ENCODE data around the gene CA4. TPM values are rescaled to one million over a fixed set of nuclear protein-coding genes. Genes with fewer than 3 reads are reported as not detected.
A peak's percentile ranks its signal among the peaks of the same experiment; 100 is the strongest.

CA4 gene
- total RNA-seq, 2 experiments from 2014 or later: not detected

- H3K4me3 ChIP-seq (ENCODE audit: low read depth, low read length, poor library complexity, severe bottlenecking): no peak overlapping the region
- no peak overlapping the region for H3K4me2 ChIP-seq (ENCODE audit: low read length)
- no peaks in the 10 kb centered on the region for H3K9me2 ChIP-seq (ENCODE audit: insufficient read depth, low read length)
- H4K20me1 ChIP-seq (ENCODE audit: insufficient read depth, low read length): no peaks in the 10 kb centered on the region
- DNase-seq (ENCODE audit: low spot score): no peak
- no peak overlapping the region for H2AFZ ChIP-seq (ENCODE audit: low read length)
- no peaks in the 10 kb centered on the region for H3K79me2 ChIP-seq (ENCODE audit: insufficient read depth, low read depth, low read length)
- no TSS peak for BruUV-seq (replicated peaks)
- intact Hi-C loops (cut with micrococcal nuclease; ENCODE audit: unreplicated experiment): loop anchor here (10.0 kb wide), 1 partner anchor 287 kb away; no protein-coding TSS in a partner anchor
- TF ChIP-seq CTCF (conservative IDR thresholded peaks at IDR 0.05; ENCODE audit: low read length) (no peak), EZH2phosphoT487 (IDR thresholded peaks at IDR 0.05; ENCODE audit: borderline replicate concordance, low read depth, low read length) (no peak)
- H3K36me3 ChIP-seq (ENCODE audit: insufficient read depth, low read length): no peaks in the 10 kb centered on the region
- POLR2A ChIA-PET: no interaction called here
- CTCF ChIA-PET (ENCODE audit: unreplicated experiment): no interaction called here
- no peak overlapping the region for H3K27ac ChIP-seq (ENCODE audit: low read depth, low read length, poor library complexity, severe bottlenecking)
- H3K4me1 ChIP-seq (ENCODE audit: insufficient read depth, low read length, poor library complexity, severe bottlenecking): peaks cover 17% of the 10 kb centered on the region
- no peaks in the 10 kb centered on the region for H3K9me3 ChIP-seq (ENCODE audit: low read length)
Observed at GRCh38 chr17:60147553-60148223, 2.1 kb upstream of the CA4 start.

- no peak overlapping the region for H3K4me3 ChIP-seq (ENCODE audit: low read depth, low read length, poor library complexity, severe bottlenecking)
- H3K27ac ChIP-seq (ENCODE audit: low read depth, low read length, poor library complexity, severe bottlenecking): no peak overlapping the region
- no peaks in the 10 kb centered on the region for H3K9me3 ChIP-seq (ENCODE audit: low read length)
- H3K9me2 ChIP-seq (ENCODE audit: insufficient read depth, low read length): no peaks in the 10 kb centered on the region
- ChIA-PET POLR2A (no interaction called here), CTCF (ENCODE audit: unreplicated experiment) (no interaction called here)
- no peak overlapping the region for H3K4me2 ChIP-seq (ENCODE audit: low read length)
- H2AFZ ChIP-seq (ENCODE audit: low read length): no peak overlapping the region
- no peak for TF ChIP-seq CTCF (conservative IDR thresholded peaks at IDR 0.05; ENCODE audit: low read length)
- TF ChIP-seq EZH2phosphoT487 (IDR thresholded peaks at IDR 0.05; ENCODE audit: borderline replicate concordance, low read depth, low read length): no peak
- no peaks in the 10 kb centered on the region for H3K79me2 ChIP-seq (ENCODE audit: insufficient read depth, low read depth, low read length)
- peaks cover 10% of the 10 kb centered on the region for H3K4me1 ChIP-seq (ENCODE audit: insufficient read depth, low read length, poor library complexity, severe bottlenecking)
- DNase-seq (ENCODE audit: low spot score): no peak
- H4K20me1 ChIP-seq (ENCODE audit: insufficient read depth, low read length): no peaks in the 10 kb centered on the region
- no TSS peak for BruUV-seq (replicated peaks)
- H3K36me3 ChIP-seq (ENCODE audit: insufficient read depth, low read length): no peaks in the 10 kb centered on the region
- intact Hi-C loops (cut with micrococcal nuclease; ENCODE audit: unreplicated experiment): loop anchor here (10.0 kb wide), 1 partner anchor 286 kb away; no protein-coding TSS in a partner anchor
Observed at GRCh38 chr17:60148373-60148772, 1.4 kb upstream of the CA4 start.

GRCh38 chr17:60151355-60151754 is 1.6 kb downstream of the CA4 start:
- Histone ChIP-seq H3K27ac (ENCODE audit: low read depth, low read length, poor library complexity, severe bottlenecking) (no peak overlapping the region), H3K4me3 (ENCODE audit: low read depth, low read length, poor library complexity, severe bottlenecking) (no peak overlapping the region), H3K79me2 (ENCODE audit: insufficient read depth, low read depth, low read length) (no peaks in the 10 kb centered on the region), H3K4me1 (ENCODE audit: insufficient read depth, low read length, poor library complexity, severe bottlenecking) (peaks cover 9% of the 10 kb centered on the region), H4K20me1 (ENCODE audit: insufficient read depth, low read length) (no peaks in the 10 kb centered on the region), H2AFZ (ENCODE audit: low read length) (peak overlapping the region; percentile 92), H3K4me2 (ENCODE audit: low read length) (peak overlapping the region; percentile 51), H3K9me2 (ENCODE audit: insufficient read depth, low read length) (no peaks in the 10 kb centered on the region), H3K9me3 (ENCODE audit: low read length) (no peaks in the 10 kb centered on the region), H3K36me3 (ENCODE audit: insufficient read depth, low read length) (no peaks in the 10 kb centered on the region)
- ChIA-PET POLR2A (interaction anchor here (0.5 to 1.1 kb wide), 2 partner anchors 10 to 13 kb away, joined by 3 read pairs; no protein-coding TSS in a partner anchor), CTCF (ENCODE audit: unreplicated experiment) (no interaction called here)
- intact Hi-C loops (cut with micrococcal nuclease; ENCODE audit: unreplicated experiment): no loop called here
- peak; percentile 51 for DNase-seq (ENCODE audit: low spot score)
- TF ChIP-seq CTCF (conservative IDR thresholded peaks at IDR 0.05; ENCODE audit: low read length) (no peak), EZH2phosphoT487 (IDR thresholded peaks at IDR 0.05; ENCODE audit: borderline replicate concordance, low read depth, low read length) (no peak)
- BruUV-seq (replicated peaks): no TSS peak

All from OCI-LY7 (cell line).